ENCODE data around the gene TMEM108.

DNA sequence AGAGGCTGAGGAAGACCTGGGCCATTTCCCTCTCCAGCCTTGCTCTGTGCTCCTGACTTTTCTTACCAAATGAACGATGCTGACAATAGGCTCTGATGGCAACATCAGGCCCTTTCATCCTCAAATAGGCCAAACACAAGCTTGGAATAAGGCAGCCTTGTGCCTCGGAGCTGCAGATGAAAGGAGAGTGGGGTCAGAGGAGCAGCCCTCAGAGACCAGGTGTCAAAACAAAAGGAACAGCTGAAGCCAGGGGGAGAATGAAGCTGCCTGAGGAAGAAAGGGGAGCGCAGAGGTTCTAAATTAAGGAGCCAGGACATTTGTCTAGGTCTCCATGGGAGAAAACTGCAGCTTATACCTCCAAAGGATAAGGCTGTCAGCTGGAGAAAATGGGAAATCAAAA, 366.7 kb downstream of the TMEM108 start:
- TF ChIP-seq, protein P1, sequence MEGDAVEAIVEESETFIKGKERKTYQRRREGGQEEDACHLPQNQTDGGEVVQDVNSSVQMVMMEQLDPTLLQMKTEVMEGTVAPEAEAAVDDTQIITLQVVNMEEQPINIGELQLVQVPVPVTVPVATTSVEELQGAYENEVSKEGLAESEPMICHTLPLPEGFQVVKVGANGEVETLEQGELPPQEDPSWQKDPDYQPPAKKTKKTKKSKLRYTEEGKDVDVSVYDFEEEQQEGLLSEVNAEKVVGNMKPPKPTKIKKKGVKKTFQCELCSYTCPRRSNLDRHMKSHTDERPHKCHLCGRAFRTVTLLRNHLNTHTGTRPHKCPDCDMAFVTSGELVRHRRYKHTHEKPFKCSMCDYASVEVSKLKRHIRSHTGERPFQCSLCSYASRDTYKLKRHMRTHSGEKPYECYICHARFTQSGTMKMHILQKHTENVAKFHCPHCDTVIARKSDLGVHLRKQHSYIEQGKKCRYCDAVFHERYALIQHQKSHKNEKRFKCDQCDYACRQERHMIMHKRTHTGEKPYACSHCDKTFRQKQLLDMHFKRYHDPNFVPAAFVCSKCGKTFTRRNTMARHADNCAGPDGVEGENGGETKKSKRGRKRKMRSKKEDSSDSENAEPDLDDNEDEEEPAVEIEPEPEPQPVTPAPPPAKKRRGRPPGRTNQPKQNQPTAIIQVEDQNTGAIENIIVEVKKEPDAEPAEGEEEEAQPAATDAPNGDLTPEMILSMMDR (optimal IDR thresholded peaks at IDR 0.05 in 1 of 3, IDR thresholded peaks at IDR 0.05 in 1 of 3, conservative IDR thresholded peaks at IDR 0.05 in 1 of 3; ENCODE audit: extremely low read depth in 1 of 3, insufficient read depth in 2 of 3, low read length in 3 of 3) = no peak
- TF ChIP-seq EZH2 (IDR thresholded peaks at IDR 0.05; ENCODE audit: low read length) = no peak

Data from keratinocyte (primary cell).